ENCODE measurements around the gene ST6GAL2. TPM values are rescaled to one million over a fixed set of nuclear protein-coding genes. Genes with fewer than 3 reads are reported as not detected.

The ST6GAL2 gene
- total and polyA plus RNA-seq, 4 donors: 1.0 to 3.6 (median 2.3) TPM

GRCh38 chr2:106886916-106887758, 1.2 kb upstream of the ST6GAL2 start:
- 3% methylated on average over 71 of the region's 71 CpGs for WGBS
- H3K36me3 ChIP-seq (ENCODE audit: control insufficient read depth in 4 of 4, insufficient read depth in 3 of 4, low read depth in 1 of 4, low read length in 3 of 4): no peaks in the 10 kb centered on the region
- H3K9ac ChIP-seq (ENCODE audit: low read depth in 1 of 2, low read length in 2 of 2): no peak overlapping the region
- peak overlapping the region in 2 of 3 donors; percentile 22 to 51 for H3K4me3 ChIP-seq (ENCODE audit: low read depth in 1 of 3, low read length in 3 of 3)
- no peak for DNase-seq (ENCODE audit: low spot score)
- no peaks in the 10 kb centered on the region for H3K9me3 ChIP-seq (ENCODE audit: control insufficient read depth in 4 of 4, low read length in 3 of 4)
- TF ChIP-seq MAX (IDR thresholded peaks at IDR 0.05): no peak
- TF ChIP-seq YY1 (IDR thresholded peaks at IDR 0.05): no peak
- TF ChIP-seq RXRA (IDR thresholded peaks at IDR 0.05): no peak
- no peak for TF ChIP-seq FOXA2 (IDR thresholded peaks at IDR 0.05)
- TF ChIP-seq FOXA1 (IDR thresholded peaks at IDR 0.05): no peak
- TF ChIP-seq NR2F2 (IDR thresholded peaks at IDR 0.05): no peak
- TF ChIP-seq CTCF (IDR thresholded peaks at IDR 0.05; ENCODE audit: low read depth, low read length, missing input control): no peak
- no peak for TF ChIP-seq SP1 (IDR thresholded peaks at IDR 0.05)
- TF ChIP-seq ATF3 (IDR thresholded peaks at IDR 0.05): no peak
- TF ChIP-seq TAF1 (conservative IDR thresholded peaks at IDR 0.05): no peak
- peaks cover 0 to 17% (median 9%) of the 10 kb centered on the region in 4 donors for H3K27me3 ChIP-seq (ENCODE audit: control insufficient read depth in 4 of 4, insufficient read depth in 4 of 4, low read length in 3 of 4)
- H3K4me1 ChIP-seq (ENCODE audit: control insufficient read depth in 4 of 4, insufficient read depth in 4 of 4, low read length in 3 of 4): peaks cover 5 to 14% (median 11%) of the 10 kb centered on the region in 4 donors
- H3K27ac ChIP-seq (ENCODE audit: low read depth in 1 of 2, low read length in 2 of 2): peak overlapping the region; percentile 31 to 41

- peak overlapping the region in 1 of 2 donors; percentile 50 for H3K27ac ChIP-seq (ENCODE audit: low read depth in 1 of 2, low read length in 2 of 2)
- peaks cover 5 to 14% (median 11%) of the 10 kb centered on the region in 4 donors for H3K4me1 ChIP-seq (ENCODE audit: control insufficient read depth in 4 of 4, insufficient read depth in 4 of 4, low read length in 3 of 4)
- H3K27me3 ChIP-seq (ENCODE audit: control insufficient read depth in 4 of 4, insufficient read depth in 4 of 4, low read length in 3 of 4): peaks cover 0 to 17% (median 9%) of the 10 kb centered on the region in 4 donors
These were observed 638 bp downstream of the ST6GAL2 start for GRCh38 chr2:106885329-106885728.

More at GRCh38 chr2:106885329-106885728, 638 bp downstream of the ST6GAL2 start:
- Histone ChIP-seq H3K36me3 (ENCODE audit: control insufficient read depth in 4 of 4, insufficient read depth in 3 of 4, low read depth in 1 of 4, low read length in 3 of 4) (no peaks in the 10 kb centered on the region), H3K4me3 (ENCODE audit: low read depth in 1 of 3, low read length in 3 of 3) (peak overlapping the region in 1 of 3 donors; percentile 51), H3K9ac (ENCODE audit: low read depth in 1 of 2, low read length in 2 of 2) (no peak overlapping the region), H3K9me3 (ENCODE audit: control insufficient read depth in 4 of 4, low read length in 3 of 4) (no peaks in the 10 kb centered on the region)
- TF ChIP-seq GABPA (IDR thresholded peaks at IDR 0.05 in 1 of 2, conservative IDR thresholded peaks at IDR 0.05 in 1 of 2) (no peak), RAD21 (IDR thresholded peaks at IDR 0.05) (no peak), CTCF (IDR thresholded peaks at IDR 0.05; ENCODE audit: low read depth, low read length, missing input control) (no peak), REST (IDR thresholded peaks at IDR 0.05) (no peak)
- WGBS: 2% methylated on average over 10 of the region's 10 CpGs
- DNase-seq (ENCODE audit: low spot score): no peak

All from liver (tissue), 9 donors.